Measurements from ENCODE around the gene PREX1. TPM values are rescaled to one million over a fixed set of nuclear protein-coding genes. Genes with fewer than 3 reads are reported as not detected.

PREX1 gene
- total RNA-seq, 1 donor, result 57.4 TPM

GRCh38 chr20:48639899-48640298 lies 187.9 kb downstream of the PREX1 start:
- no peak for DNase-seq (ENCODE audit: low read depth)
- TF ChIP-seq CTCF (IDR thresholded peaks at IDR 0.05; ENCODE audit: insufficient read depth, low read depth, low read length), result no peak
- no peak overlapping the region for H3K4me3 ChIP-seq (ENCODE audit: low read depth, low read length)

- no peak overlapping the region for H3K4me3 ChIP-seq (ENCODE audit: low read depth, low read length)
- DNase-seq (ENCODE audit: low read depth), result peak; percentile 77
- TF ChIP-seq CTCF (IDR thresholded peaks at IDR 0.05; ENCODE audit: insufficient read depth, low read depth, low read length), result no peak
These were observed 189.3 kb downstream of the PREX1 start for GRCh38 chr20:48638546-48638945.

GRCh38 chr20:48637461-48637860 lies 190.3 kb downstream of the PREX1 start:
- no peak for DNase-seq (ENCODE audit: low read depth)
- TF ChIP-seq CTCF (IDR thresholded peaks at IDR 0.05; ENCODE audit: insufficient read depth, low read depth, low read length), result no peak
- H3K4me3 ChIP-seq (ENCODE audit: low read depth, low read length), result no peak overlapping the region

- no peak for TF ChIP-seq CTCF (IDR thresholded peaks at IDR 0.05; ENCODE audit: insufficient read depth, low read depth, low read length)
- no peak for DNase-seq (ENCODE audit: low read depth)
- no peak overlapping the region for H3K4me3 ChIP-seq (ENCODE audit: low read depth, low read length)
These were observed 191.5 kb downstream of the PREX1 start for GRCh38 chr20:48636301-48636700.

- no peak overlapping the region for H3K4me3 ChIP-seq (ENCODE audit: low read depth, low read length)
- peak; percentile 50 for DNase-seq (ENCODE audit: low read depth)
These were observed 192.0 kb downstream of the PREX1 start for GRCh38 chr20:48635791-48636267.

GRCh38 chr20:48635361-48635760 lies 192.4 kb downstream of the PREX1 start:
- no peak for DNase-seq (ENCODE audit: low read depth)
- TF ChIP-seq CTCF (IDR thresholded peaks at IDR 0.05; ENCODE audit: insufficient read depth, low read depth, low read length), result no peak
- H3K4me3 ChIP-seq (ENCODE audit: low read depth, low read length), result no peak overlapping the region

More at GRCh38 chr20:48635791-48636267, 192.0 kb downstream of the PREX1 start:
- peak; percentile 87 for TF ChIP-seq CTCF (IDR thresholded peaks at IDR 0.05; ENCODE audit: insufficient read depth, low read depth, low read length)

GRCh38 chr20:48634641-48635040 lies 193.2 kb downstream of the PREX1 start:
- no peak overlapping the region for H3K4me3 ChIP-seq (ENCODE audit: low read depth, low read length)
- DNase-seq (ENCODE audit: low read depth), result no peak
- no peak for TF ChIP-seq CTCF (IDR thresholded peaks at IDR 0.05; ENCODE audit: insufficient read depth, low read depth, low read length)
